ENCODE data around the gene MIER2. TPM values are rescaled to one million over a fixed set of nuclear protein-coding genes. Genes with fewer than 3 reads are reported as not detected.

Gene MIER2
- total RNA-seq, 4 donors from 2014 or later, result 2.4 to 16.0 (median 9.2) TPM

- TF ChIP-seq CTCF (IDR thresholded peaks at IDR 0.05; ENCODE audit: low read depth), result no peak
Measured at GRCh38 chr19:336067-336614, 8.5 kb downstream of the MIER2 start.

- no peak for TF ChIP-seq CTCF (IDR thresholded peaks at IDR 0.05; ENCODE audit: low read depth)
Measured at GRCh38 chr19:335486-336066, 9.0 kb downstream of the MIER2 start.

- TF ChIP-seq CTCF (IDR thresholded peaks at IDR 0.05; ENCODE audit: low read depth), result no peak
Measured at GRCh38 chr19:335072-335471, 9.5 kb downstream of the MIER2 start.

GRCh38 chr19:334296-335071, 10.1 kb downstream of the MIER2 start:
- TF ChIP-seq CTCF (IDR thresholded peaks at IDR 0.05; ENCODE audit: low read depth), result no peak

- TF ChIP-seq CTCF (IDR thresholded peaks at IDR 0.05; ENCODE audit: low read depth), result no peak
Measured at GRCh38 chr19:330503-330902, 14.1 kb downstream of the MIER2 start.

- no peak for TF ChIP-seq CTCF (IDR thresholded peaks at IDR 0.05; ENCODE audit: low read depth)
Measured at GRCh38 chr19:329876-330275, 14.7 kb downstream of the MIER2 start.

GRCh38 chr19:328025-328505, 16.5 kb downstream of the MIER2 start:
- no peak for TF ChIP-seq CTCF (IDR thresholded peaks at IDR 0.05; ENCODE audit: low read depth)

Data from subcutaneous adipose tissue (tissue), 4 donors.